Activated CD8-positive, alpha-beta memory T cell treated with anti-CD3 and anti-CD28 coated beads, Interleukin-2, amount 50 U/mL, for 1 hour (primary cell): ENCODE measurements around the gene CXCL5.
"Not testable (repeated sequence)": the region's sequence is repeated elsewhere in the genome, so short reads cannot be mapped to it uniquely, and the experiment has no call there.

Experiments used
- DNase-seq: peaks from one replicate; pipeline ENCODE4 v3.0.0-alpha.2; 2020; ENCODE audit errors: extremely low read depth

The CXCL5 gene

GRCh38 chr4:74015126-74015780 is 16.8 kb upstream of the CXCL5 start:
- DNase-seq = no peak

DNA sequence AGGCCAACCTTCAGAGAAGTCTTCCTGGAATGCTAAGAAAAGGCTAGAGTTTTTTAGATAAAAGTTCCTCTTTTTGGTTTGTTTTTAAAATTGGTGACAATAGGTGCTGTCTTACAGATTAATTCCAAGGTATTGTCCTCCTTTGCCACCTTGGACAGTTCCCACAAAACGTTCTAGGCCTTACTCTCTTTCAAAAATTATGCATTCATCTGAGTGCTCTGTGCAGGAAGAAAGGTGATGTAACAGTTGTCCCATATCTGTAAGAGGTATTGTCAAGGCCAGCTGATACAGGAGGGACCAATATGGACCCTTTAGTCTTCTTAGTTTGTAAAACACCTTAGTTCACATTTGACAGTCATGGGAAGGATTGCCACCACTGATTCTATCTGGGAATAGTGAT is 15.9 kb upstream of the CXCL5 start:
- no peak for DNase-seq

- no peak for DNase-seq
Observed at GRCh38 chr4:74013264-74013663, 14.8 kb upstream of the CXCL5 start.

- DNase-seq = no peak
Observed at GRCh38 chr4:74012130-74012529, 13.7 kb upstream of the CXCL5 start.

- DNase-seq = no peak
Observed at GRCh38 chr4:74009307-74009706, 10.8 kb upstream of the CXCL5 start.

DNA sequence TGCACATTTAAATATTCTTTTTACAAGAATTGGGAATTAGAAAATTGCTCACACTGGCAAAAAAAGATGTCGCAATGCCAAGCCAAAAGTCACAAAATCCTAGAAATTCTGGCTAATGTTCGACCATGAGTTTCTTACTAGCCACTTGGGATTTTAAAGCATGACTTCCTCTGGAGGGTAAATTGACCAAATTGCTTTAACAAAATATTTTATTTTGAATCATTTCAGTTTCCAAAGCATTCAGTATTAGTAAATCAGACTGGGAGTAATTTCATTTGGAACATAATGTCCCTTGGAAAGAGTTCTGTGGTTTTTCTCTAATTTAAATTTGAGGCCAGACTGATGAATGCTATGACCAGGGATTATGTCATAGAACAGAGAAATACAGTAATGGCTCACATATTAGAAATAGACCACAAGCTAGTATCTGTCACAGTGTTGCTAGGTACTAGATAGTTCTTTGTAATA is 7.6 kb upstream of the CXCL5 start:
- no peak for DNase-seq

- no peak for DNase-seq
Observed at GRCh38 chr4:74005528-74005927, 7.1 kb upstream of the CXCL5 start.

GRCh38 chr4:74004668-74005067 is 6.2 kb upstream of the CXCL5 start:
- no peak for DNase-seq

GRCh38 chr4:74000301-74000700 is 1.8 kb upstream of the CXCL5 start:
- DNase-seq = no peak

DNA sequence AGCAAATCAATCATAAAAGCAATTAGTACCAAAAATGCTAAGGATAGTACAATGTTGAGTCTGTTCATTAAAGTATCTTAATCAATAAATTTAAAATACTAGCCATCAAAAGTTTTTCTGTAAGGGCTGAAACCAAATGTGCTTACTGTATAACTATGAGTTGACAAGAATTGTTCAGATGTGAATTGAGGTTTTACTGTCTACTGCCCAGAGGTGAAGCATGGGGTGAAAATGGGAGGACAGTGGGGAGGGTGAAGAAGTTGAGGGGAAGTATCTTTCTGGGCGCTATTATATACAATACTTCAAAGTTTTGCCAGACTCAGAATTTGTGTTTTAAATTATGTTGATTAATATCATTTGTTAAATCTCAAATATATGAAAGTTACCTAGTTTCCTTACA is 6.4 kb downstream of the CXCL5 start:
- DNase-seq = no peak

DNA sequence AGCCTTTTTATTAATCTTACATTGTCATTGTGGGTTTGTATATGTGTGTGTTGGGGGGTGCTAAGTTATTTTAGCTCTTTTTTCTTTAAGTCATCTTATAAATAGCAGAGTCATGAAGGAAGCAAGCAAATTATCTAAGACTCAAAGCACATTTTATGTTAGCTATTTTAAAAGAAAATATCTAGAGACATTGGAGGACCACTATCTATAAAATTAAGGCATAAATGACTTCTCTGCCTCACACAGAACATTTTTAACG is 6.8 kb downstream of the CXCL5 start:
- DNase-seq = no peak

GRCh38 chr4:73990988-73991741 is 7.3 kb downstream of the CXCL5 start:
- DNase-seq = no peak

DNA sequence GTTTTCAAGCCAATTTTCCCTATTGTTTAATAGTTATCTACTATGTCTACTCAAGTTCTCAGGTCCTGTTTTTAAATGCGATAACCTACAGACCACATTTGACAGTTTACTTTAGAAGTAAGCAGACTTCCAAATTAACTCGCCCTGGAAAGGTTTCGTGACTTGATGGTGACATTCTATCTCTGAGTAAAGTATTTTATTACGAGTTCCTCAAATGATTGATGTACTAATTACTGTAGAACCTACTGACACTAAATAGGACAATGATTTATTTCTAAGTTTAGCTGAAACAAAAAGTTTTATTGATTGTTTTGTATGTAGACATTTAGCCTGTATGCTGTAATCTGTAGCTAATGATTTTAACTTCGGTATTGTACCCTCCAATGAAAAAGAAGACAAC is 8.5 kb downstream of the CXCL5 start:
- no peak for DNase-seq

DNA sequence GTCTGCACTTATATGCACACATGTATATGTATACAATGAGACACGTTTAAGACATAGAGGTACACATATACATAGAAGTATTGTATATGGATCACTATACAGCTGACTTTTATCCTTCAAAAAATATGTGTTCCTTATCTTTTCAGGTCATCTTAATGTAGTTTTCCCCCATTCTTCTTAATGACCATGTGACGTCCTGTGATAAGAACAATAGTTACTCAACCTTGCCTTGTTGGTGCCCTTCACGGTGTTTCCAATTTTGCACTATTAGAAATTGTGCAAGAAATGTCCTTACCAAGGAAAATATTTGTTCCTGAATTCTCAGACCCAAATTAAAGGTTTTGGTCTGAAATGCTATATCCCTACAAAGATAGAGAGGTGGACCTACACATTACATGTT is 9.4 kb downstream of the CXCL5 start:
- no peak for DNase-seq

DNA sequence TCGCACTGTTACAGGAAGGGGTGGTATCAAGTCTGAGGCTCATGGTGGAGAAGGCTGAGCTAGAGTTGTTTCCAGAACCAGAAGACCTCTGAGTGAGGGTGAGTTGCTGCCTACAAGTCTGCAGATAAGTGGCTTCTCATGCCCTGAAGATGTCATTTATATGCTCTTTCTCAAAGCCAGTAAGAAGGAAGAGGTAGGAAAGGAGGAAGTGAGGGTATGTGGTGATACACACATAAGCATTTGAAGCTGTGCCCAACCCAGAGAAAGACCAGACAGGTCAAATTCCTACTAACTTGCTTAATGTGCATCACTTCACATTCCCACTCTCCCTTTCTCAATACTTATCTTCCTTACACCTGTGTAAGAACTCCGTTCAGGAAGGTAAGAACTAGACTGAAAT is 10.4 kb downstream of the CXCL5 start, which contains the start of gene PPBP:
PPBP (minus strand) TSS at position 130 of the 400 bp plus-strand sequence; CDS start at position 43, 87 bp downstream.
- no peak for DNase-seq

DNA sequence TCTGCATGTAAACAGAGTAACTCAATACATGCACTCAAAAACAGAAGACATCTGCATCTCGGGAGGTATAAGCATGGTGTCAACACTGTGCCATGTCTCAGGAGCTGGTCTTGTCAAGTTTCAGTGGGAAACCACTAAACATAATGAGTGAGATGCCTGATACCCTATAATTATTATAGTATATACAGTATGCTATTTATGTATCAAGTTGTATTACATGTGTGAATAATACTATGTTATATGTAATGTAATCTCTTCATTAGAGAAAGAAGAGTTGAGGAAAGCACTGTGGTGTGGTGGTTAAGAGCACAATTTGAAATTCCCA is 13.0 kb downstream of the CXCL5 start:
- DNase-seq = no peak

DNA sequence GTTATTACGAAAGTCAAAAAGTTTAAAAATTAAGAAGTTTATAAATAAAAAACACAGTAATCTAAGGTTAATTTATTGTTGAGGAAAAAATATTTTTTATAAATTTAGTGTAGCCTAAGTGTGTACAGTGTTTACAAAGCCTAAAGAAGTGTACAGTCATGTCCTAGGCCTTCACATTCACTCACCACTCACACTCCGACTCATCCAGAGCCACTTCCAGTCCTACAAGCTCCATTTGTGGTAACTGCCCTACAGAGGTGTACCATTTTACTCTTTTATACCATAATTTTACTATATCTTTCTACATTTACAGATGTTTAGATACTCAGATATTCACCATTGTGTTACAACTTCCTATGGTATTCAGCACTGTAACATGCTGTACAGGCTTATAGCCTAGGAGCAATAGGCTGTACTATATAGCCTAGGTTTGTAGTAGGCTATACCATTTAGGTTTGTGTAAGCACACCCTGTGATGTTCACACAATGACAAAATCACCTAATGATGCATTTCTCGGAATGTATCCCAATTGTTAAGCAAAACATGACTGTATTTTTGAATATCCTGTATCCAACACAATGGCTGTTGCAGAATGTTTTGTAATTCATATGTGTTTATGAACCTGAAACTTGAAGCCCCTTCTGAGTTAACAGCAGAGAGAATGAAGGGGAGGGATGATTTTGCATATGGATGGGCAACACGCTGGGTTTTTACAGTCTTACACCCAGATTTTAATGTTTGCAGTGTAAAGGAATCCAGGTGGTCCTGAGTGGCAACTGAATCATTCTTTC is 13.5 kb downstream of the CXCL5 start:
- no peak for DNase-seq

DNA sequence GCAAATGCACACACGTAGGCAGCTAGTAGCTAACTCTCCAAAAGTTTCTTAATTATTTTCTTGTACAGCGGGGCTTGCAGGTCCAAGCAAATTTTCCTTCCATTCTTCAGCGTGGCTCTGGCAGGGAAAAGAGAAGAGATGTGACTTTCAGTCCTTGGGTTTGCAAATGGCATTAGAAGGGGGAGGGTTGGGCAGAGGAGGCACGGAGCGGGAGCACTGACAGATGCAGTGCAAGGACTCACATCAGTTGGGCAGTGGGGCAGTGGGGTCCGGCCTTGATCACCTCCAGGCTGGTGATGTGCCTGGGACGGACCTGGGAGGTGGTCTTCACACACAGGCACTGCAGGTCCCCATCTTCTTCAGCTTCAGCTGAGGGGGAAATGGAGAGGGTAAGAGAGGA is 17.3 kb downstream of the CXCL5 start:
- not testable (repeated sequence) for DNase-seq

DNA sequence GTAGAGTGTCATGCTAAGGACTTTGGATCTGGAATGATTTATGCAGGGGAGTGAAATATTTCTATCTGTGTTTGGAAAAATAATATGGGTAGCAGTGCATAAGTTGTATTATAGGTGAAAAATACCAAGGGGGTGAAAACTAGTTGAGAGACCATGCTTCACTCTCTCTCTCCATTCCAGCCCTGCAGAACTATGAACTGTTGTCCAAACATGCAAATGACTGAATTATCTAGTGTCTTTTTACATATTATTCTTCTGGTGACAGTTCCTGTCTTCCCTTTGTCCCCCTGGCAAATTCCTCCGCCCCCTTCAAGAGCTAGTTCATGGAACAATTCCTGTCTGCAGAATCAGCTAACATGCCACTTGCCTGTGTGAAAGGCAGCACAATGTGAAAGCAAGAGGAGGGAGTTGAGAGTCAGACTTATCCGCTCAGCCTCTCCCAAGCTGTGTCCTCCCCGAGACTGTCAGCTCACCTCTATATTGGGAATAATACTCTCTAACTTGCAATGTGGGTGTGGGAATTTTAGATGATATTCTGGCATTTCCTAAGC is 19.0 kb downstream of the CXCL5 start:
- DNase-seq = no peak

DNA sequence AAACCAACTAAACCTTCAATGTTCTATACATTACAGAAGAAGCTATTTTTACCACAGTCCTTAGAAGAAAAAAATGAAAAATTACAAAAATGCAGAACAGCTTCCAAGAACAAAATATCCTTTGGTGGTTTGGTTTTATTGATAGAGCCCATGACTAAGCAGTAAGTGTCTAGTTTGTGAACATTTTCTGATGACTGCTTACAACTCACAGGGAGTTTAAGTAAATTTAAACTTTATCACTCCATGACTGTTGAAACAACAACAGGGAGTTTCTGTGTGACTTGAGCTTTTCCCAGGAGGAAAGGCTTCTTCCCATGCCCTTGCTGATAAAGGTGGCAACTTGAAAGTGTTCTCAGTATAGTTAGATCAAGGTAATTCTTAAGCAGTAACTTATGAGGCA is 19.6 kb downstream of the CXCL5 start:
- DNase-seq = no peak

GRCh38 chr4:73976716-73977115 is 21.8 kb downstream of the CXCL5 start:
- no peak for DNase-seq

DNA sequence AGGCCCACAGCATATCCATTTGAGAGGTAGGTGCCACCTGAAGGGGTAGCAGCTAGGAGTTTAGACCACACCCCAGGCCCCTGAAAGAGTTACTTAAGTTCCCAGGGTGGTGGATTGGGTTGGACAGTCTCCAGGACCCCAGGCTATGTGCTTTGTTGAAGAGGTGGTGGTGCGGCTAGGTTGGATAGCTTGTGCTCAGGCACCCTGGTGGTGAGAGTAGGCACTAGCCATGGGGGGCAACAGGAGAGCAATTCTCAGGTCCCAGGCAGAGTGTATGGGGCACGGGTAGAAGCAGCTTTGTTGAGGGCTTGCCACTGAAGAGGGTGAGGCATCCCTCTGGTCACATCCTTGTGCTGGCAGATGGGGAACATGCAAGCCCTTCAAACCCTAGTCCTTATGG is 22.3 kb downstream of the CXCL5 start:
- DNase-seq = no peak

DNA sequence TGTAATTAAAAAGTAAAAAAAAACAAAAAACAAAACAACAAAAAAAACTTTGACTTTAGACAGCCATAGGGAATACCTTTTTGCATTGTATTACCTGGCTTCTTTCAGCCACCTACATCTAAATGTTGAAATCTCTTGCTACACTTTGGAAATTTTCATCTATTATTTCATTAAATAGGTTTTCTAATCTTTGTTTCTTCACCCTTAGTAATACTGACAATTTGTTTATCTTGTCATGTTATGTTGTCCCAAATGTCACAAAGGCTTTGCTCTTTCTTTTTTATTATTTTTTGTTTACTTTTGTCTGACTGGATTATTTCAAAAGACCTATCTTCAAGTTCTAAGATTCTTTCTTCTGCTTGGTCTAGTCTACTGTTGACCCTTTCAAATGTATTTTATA is 24.1 kb downstream of the CXCL5 start:
- DNase-seq = no peak
